HEK293 (cell line): ENCODE data around the gene SELENOF.
A peak's percentile ranks its signal among the peaks of the same experiment; 100 is the strongest.

ENCODE experiments used
- CTCF ChIA-PET: fragments of 350-600 bp; formaldehyde crosslinking; extraction: SDS; loops from one replicate; lab custom pipeline; 2021; ENCODE audit warnings: antibody characterized with exemption; lab: Yijun Ruan, JAX
- POLR2A ChIA-PET: fragments of 300-600 bp; formaldehyde crosslinking; extraction: SDS; loops from one replicate; lab custom pipeline; 2020; ENCODE audit warnings: antibody characterized with exemption, inconsistent platforms; lab: Yijun Ruan, JAX
- H3K27ac ChIP-seq: fragments of 200-500 bp; sonication (Bioruptor generic); 2 replicates; pipeline ENCODE4 v1.5.1; 2014; ENCODE audit warnings: low read depth, low read length, control low read depth, inconsistent platforms; ENCODE audit errors: extremely low read depth
- H3K36me3 ChIP-seq, 2 experiments: fragments of 200-500 bp in 1 of 2; sonication (Bioruptor generic) in 1 of 2; 1 replicate in 1 of 2; 2 replicates in 1 of 2; pipeline ENCODE4 v1.5.1; 2014 to 2017; ENCODE audit warnings: inconsistent platforms in 2 of 2, low read length in 2 of 2; ENCODE audit not compliant: control insufficient read depth in 2 of 2, insufficient read depth in 1 of 2
- H3K4me1 ChIP-seq: fragments of 200-500 bp; sonication (Bioruptor generic); 2 replicates; pipeline ENCODE4 v1.5.1; 2014; ENCODE audit warnings: mild to moderate bottlenecking, low read length, inconsistent platforms; ENCODE audit not compliant: control insufficient read depth, insufficient read depth
- H3K4me3 ChIP-seq: 2 replicates; pipeline ENCODE4 v1.5.1; 2011; ENCODE audit warnings: low read depth, mild to moderate bottlenecking, control low read depth, low read length, moderate library complexity
- H3K9me3 ChIP-seq: fragments of 200-500 bp; sonication (Bioruptor generic); 2 replicates; pipeline ENCODE4 v1.5.1; 2014; ENCODE audit warnings: low read depth, low read length, inconsistent platforms; ENCODE audit not compliant: control insufficient read depth, insufficient read depth
- BCL11B ChIP-seq: fragments of 450-650 bp; formaldehyde crosslinking; IDR thresholded peaks from 2 replicates; pipeline ENCODE4 v1.5.1; 2016; ENCODE audit warnings: low read depth, missing biosample characterization, missing genetic modification characterization
- HOXD13 ChIP-seq: sonication (generic); formaldehyde crosslinking; IDR thresholded peaks from 2 replicates; pipeline ENCODE4 v1.8.0; 2022; ENCODE audit warnings: missing genetic modification reagents, borderline replicate concordance
- KLF10 ChIP-seq: fragments of 450-650 bp; IDR thresholded peaks from 2 replicates; pipeline ENCODE4 v1.5.1; 2018; ENCODE audit warnings: missing biosample characterization, mild to moderate bottlenecking, missing genetic modification characterization
- KLF9 ChIP-seq: fragments of 450-650 bp; formaldehyde crosslinking; IDR thresholded peaks from 2 replicates; pipeline ENCODE4 v1.5.1; 2016; ENCODE audit warnings: missing biosample characterization, missing genetic modification characterization, low read depth
- RBAK ChIP-seq: fragments of 450-650 bp; formaldehyde crosslinking; IDR thresholded peaks from 2 replicates; pipeline ENCODE4 v1.5.1; 2016; ENCODE audit warnings: missing biosample characterization, missing genetic modification characterization
- SCRT2 ChIP-seq: fragments of 450-650 bp; formaldehyde crosslinking; IDR thresholded peaks from 2 replicates; pipeline ENCODE4 v1.5.1; 2016; ENCODE audit warnings: missing biosample characterization, missing genetic modification characterization
- ZBTB48 ChIP-seq: fragments of 450-650 bp; formaldehyde crosslinking; IDR thresholded peaks from 2 replicates; pipeline ENCODE4 v1.5.1; 2016; ENCODE audit warnings: missing biosample characterization, missing genetic modification characterization
- ZNF138 ChIP-seq: fragments of 450-650 bp; formaldehyde crosslinking; IDR thresholded peaks from 2 replicates; pipeline ENCODE4 v1.5.1; 2016; ENCODE audit warnings: missing biosample characterization, missing genetic modification characterization, borderline replicate concordance
- ZNF146 ChIP-seq: fragments of 450-650 bp; formaldehyde crosslinking; IDR thresholded peaks from 2 replicates; pipeline ENCODE4 v1.5.1; 2016; ENCODE audit warnings: missing biosample characterization, missing genetic modification characterization
- ZNF174 ChIP-seq: fragments of 450-650 bp; formaldehyde crosslinking; IDR thresholded peaks from 2 replicates; pipeline ENCODE4 v1.5.0; 2017; ENCODE audit warnings: missing biosample characterization, mild to moderate bottlenecking, missing genetic modification characterization
- ZNF2 ChIP-seq: fragments of 450-650 bp; formaldehyde crosslinking; IDR thresholded peaks from 2 replicates; pipeline ENCODE4 v1.5.1; 2016; ENCODE audit warnings: missing biosample characterization, missing genetic modification characterization
- ZNF23 ChIP-seq: fragments of 450-650 bp; formaldehyde crosslinking; IDR thresholded peaks from 2 replicates; pipeline ENCODE4 v1.5.1; 2016; ENCODE audit warnings: missing biosample characterization, missing genetic modification characterization, borderline replicate concordance
- ZNF239 ChIP-seq: fragments of 450-650 bp; formaldehyde crosslinking; IDR thresholded peaks from 2 replicates; pipeline ENCODE4 v1.5.1; 2016; ENCODE audit warnings: missing biosample characterization, missing genetic modification characterization
- ZNF266 ChIP-seq: fragments of 450-650 bp; formaldehyde crosslinking; IDR thresholded peaks from 2 replicates; pipeline ENCODE4 v1.5.1; 2016; ENCODE audit warnings: missing biosample characterization, missing genetic modification characterization, low read depth
- ZNF311 ChIP-seq: fragments of 450-650 bp; formaldehyde crosslinking; IDR thresholded peaks from 2 replicates; pipeline ENCODE4 v1.5.1; 2017; ENCODE audit warnings: missing biosample characterization, missing genetic modification characterization, borderline replicate concordance
- ZNF391 ChIP-seq: fragments of 450-650 bp; formaldehyde crosslinking; IDR thresholded peaks from 2 replicates; pipeline ENCODE4 v1.5.1; 2016; ENCODE audit warnings: low read depth, missing biosample characterization, missing genetic modification characterization, borderline replicate concordance
- ZNF394 ChIP-seq: fragments of 450-650 bp; formaldehyde crosslinking; IDR thresholded peaks from 2 replicates; pipeline ENCODE4 v1.5.1; 2016; ENCODE audit warnings: missing biosample characterization, missing genetic modification characterization, mild to moderate bottlenecking, moderate library complexity, borderline replicate concordance
- ZNF404 ChIP-seq: fragments of 450-650 bp; formaldehyde crosslinking; IDR thresholded peaks from 2 replicates; pipeline ENCODE4 v1.5.1; 2017; ENCODE audit warnings: missing biosample characterization, missing genetic modification characterization
- ZNF514 ChIP-seq: fragments of 450-650 bp; formaldehyde crosslinking; IDR thresholded peaks from 2 replicates; pipeline ENCODE4 v1.5.1; 2016; ENCODE audit warnings: missing biosample characterization, missing genetic modification characterization
- ZNF549 ChIP-seq: fragments of 450-650 bp; IDR thresholded peaks from 2 replicates; pipeline ENCODE4 v1.5.1; 2018; ENCODE audit warnings: missing biosample characterization, missing genetic modification characterization, mild to moderate bottlenecking, inconsistent platforms, moderate library complexity
- ZNF561 ChIP-seq: fragments of 450-650 bp; IDR thresholded peaks from 2 replicates; pipeline ENCODE4 v1.5.1; 2018; ENCODE audit warnings: missing biosample characterization, missing genetic modification characterization, borderline replicate concordance
- ZNF596 ChIP-seq: fragments of 450-650 bp; IDR thresholded peaks from 2 replicates; pipeline ENCODE4 v1.5.0; 2018; ENCODE audit warnings: missing biosample characterization, mild to moderate bottlenecking, missing genetic modification characterization, moderate library complexity
- ZNF623 ChIP-seq: fragments of 450-650 bp; formaldehyde crosslinking; IDR thresholded peaks from 2 replicates; pipeline ENCODE4 v1.5.1; 2016; ENCODE audit warnings: missing biosample characterization, missing genetic modification characterization
- ZNF639 ChIP-seq: fragments of 450-650 bp; formaldehyde crosslinking; IDR thresholded peaks from 2 replicates; pipeline ENCODE4 v1.5.1; 2016; ENCODE audit warnings: missing biosample characterization, missing genetic modification characterization
- ZNF664 ChIP-seq: fragments of 450-650 bp; formaldehyde crosslinking; IDR thresholded peaks from 2 replicates; pipeline ENCODE4 v1.5.1; 2016; ENCODE audit warnings: missing biosample characterization, missing genetic modification characterization
- ZNF747 ChIP-seq: fragments of 450-650 bp; formaldehyde crosslinking; IDR thresholded peaks from 2 replicates; pipeline ENCODE4 v1.5.1; 2016; ENCODE audit warnings: missing biosample characterization, missing genetic modification characterization
- ZNF777 ChIP-seq: fragments of 450-650 bp; formaldehyde crosslinking; IDR thresholded peaks from 2 replicates; pipeline ENCODE4 v1.5.1; 2017; ENCODE audit warnings: missing biosample characterization, missing genetic modification characterization, borderline replicate concordance
- ZNF837 ChIP-seq: fragments of 450-650 bp; formaldehyde crosslinking; IDR thresholded peaks from 2 replicates; pipeline ENCODE4 v1.5.1; 2016; ENCODE audit warnings: missing biosample characterization, missing genetic modification characterization
- TF ChIP-seq, protein P1 (sequence below): fragments of 450-650 bp; formaldehyde crosslinking; IDR thresholded peaks from 2 replicates; pipeline ENCODE4 v1.5.1; 2017; ENCODE audit warnings: missing biosample characterization, missing genetic modification characterization
- TF ChIP-seq, protein P2 (sequence below): fragments of 450-650 bp; formaldehyde crosslinking; IDR thresholded peaks from 2 replicates; pipeline ENCODE4 v1.5.1; 2016; ENCODE audit warnings: missing biosample characterization, missing genetic modification characterization, borderline replicate concordance
- TF ChIP-seq, protein P3 (sequence below): fragments of 450-650 bp; formaldehyde crosslinking; IDR thresholded peaks from 2 replicates; pipeline ENCODE4 v1.5.1; 2016; ENCODE audit warnings: missing biosample characterization, missing genetic modification characterization

SELENOF gene

DNA sequence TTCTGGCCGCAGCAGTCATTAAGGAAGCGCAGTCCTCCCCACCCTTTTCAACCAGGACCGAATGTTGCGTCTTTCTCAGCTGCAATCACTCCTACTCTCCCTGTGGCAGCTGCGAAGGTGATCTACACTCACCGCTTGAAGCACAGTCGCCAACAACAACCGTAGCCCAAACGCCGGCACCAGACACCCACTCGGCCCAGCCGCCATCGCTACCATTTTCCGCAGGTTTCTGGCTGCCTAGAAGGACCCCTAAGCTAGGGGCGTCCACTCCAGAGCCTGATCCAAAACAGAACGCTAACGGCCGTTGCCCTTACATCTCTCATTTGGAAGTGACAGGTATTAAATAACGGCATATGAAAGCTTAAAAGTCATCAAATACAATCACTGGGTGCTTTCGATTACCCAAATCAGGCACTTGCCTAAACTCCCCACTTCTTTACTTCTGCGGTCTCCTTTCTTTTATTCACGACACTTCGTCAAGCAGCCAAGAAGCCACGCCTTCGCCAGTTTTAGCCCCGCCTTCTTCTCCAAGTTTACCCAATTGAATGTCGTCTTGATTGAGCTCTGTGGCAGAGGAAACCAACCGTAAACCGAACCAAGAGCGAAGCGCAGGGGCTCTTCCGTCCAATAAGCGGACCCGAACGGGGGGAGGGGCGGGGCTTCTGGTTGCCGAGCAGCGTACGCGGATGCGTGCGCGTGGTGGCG, at the start of gene SELENOF:
Gene SELENOF, minus strand, starts transcription at position 231 of the 705 bp plus-strand sequence. Its CDS starts 15 bp downstream, at position 216.
- Histone ChIP-seq H3K4me1 (no peaks in the 10 kb centered on the region; the same call in 1 of the 2 replicates), H3K4me3 (peak within 1 kb of the TSS; percentile 94), H3K27ac (peak within 1 kb of the TSS; percentile 76), H3K9me3 (no peaks in the 10 kb centered on the region), H3K36me3 (peaks cover 0 to 19% of the 10 kb centered on the region in 2 experiments; a peak in 1 of 3 replicates)
- CTCF ChIA-PET, result interaction anchor here (0.7 to 1.3 kb wide), 3 partner anchors 29 to 172 kb away, joined by 3 to 6 read pairs (median 3); no protein-coding TSS in a partner anchor
- POLR2A ChIA-PET, result interaction anchor here (0.6 to 2.7 kb wide), 16 partner anchors 10 to 1166 kb away, joined by 3 to 12 read pairs (median 3); no protein-coding TSS in a partner anchor
- TF ChIP-seq ZNF23 (tag by site-specific recombination), result no peak
- TF ChIP-seq ZNF514 (tag by site-specific recombination), result no peak
- no peak for TF ChIP-seq ZNF777
- no peak for TF ChIP-seq ZNF623
- TF ChIP-seq ZNF146 (tag by site-specific recombination), result no peak
- 0 out of 2 replicates have a peak, but pooled peaks have one; percentile 8 for TF ChIP-seq KLF9 (tag by site-specific recombination)
- peak; percentile 62 for TF ChIP-seq ZNF639 (tag by site-specific recombination)
- no peak for TF ChIP-seq ZBTB48
- no peak for TF ChIP-seq ZNF837
- TF ChIP-seq ZNF747 (tag by site-specific recombination), result no peak
- TF ChIP-seq ZNF596 (tag by site-specific recombination), result no peak
- no peak for TF ChIP-seq BCL11B (tag by site-specific recombination)
- no peak for TF ChIP-seq ZNF311 (tag by site-specific recombination)
- TF ChIP-seq ZNF561, result 0 out of 2 replicates have a peak, but pooled peaks have one; percentile 21
- no peak for TF ChIP-seq ZNF404 (tag by site-specific recombination)
- TF ChIP-seq, protein P1, sequence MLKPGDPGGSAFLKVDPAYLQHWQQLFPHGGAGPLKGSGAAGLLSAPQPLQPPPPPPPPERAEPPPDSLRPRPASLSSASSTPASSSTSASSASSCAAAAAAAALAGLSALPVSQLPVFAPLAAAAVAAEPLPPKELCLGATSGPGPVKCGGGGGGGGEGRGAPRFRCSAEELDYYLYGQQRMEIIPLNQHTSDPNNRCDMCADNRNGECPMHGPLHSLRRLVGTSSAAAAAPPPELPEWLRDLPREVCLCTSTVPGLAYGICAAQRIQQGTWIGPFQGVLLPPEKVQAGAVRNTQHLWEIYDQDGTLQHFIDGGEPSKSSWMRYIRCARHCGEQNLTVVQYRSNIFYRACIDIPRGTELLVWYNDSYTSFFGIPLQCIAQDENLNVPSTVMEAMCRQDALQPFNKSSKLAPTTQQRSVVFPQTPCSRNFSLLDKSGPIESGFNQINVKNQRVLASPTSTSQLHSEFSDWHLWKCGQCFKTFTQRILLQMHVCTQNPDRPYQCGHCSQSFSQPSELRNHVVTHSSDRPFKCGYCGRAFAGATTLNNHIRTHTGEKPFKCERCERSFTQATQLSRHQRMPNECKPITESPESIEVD (tag by site-specific recombination), result no peak
- TF ChIP-seq, protein P2, sequence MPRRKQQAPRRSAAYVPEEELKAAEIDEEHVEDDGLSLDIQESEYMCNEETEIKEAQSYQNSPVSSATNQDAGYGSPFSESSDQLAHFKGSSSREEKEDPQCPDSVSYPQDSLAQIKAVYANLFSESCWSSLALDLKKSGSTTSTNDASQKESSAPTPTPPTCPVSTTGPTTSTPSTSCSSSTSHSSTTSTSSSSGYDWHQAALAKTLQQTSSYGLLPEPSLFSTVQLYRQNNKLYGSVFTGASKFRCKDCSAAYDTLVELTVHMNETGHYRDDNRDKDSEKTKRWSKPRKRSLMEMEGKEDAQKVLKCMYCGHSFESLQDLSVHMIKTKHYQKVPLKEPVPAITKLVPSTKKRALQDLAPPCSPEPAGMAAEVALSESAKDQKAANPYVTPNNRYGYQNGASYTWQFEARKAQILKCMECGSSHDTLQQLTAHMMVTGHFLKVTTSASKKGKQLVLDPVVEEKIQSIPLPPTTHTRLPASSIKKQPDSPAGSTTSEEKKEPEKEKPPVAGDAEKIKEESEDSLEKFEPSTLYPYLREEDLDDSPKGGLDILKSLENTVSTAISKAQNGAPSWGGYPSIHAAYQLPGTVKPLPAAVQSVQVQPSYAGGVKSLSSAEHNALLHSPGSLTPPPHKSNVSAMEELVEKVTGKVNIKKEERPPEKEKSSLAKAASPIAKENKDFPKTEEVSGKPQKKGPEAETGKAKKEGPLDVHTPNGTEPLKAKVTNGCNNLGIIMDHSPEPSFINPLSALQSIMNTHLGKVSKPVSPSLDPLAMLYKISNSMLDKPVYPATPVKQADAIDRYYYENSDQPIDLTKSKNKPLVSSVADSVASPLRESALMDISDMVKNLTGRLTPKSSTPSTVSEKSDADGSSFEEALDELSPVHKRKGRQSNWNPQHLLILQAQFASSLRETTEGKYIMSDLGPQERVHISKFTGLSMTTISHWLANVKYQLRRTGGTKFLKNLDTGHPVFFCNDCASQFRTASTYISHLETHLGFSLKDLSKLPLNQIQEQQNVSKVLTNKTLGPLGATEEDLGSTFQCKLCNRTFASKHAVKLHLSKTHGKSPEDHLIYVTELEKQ (tag by site-specific recombination), result peak; percentile 36; the same call in 1 of the 2 replicates
- TF ChIP-seq KLF10, result peak; percentile 53
- TF ChIP-seq ZNF174 (tag by site-specific recombination), result no peak
- no peak for TF ChIP-seq RBAK (tag by site-specific recombination)
- no peak; the same call in 1 of the 2 replicates for TF ChIP-seq SCRT2 (tag by site-specific recombination)
- TF ChIP-seq ZNF664, result no peak
- peak; percentile 80; the same call in 1 of the 2 replicates for TF ChIP-seq ZNF2 (tag by site-specific recombination)
- TF ChIP-seq ZNF138 (tag by site-specific recombination), result no peak
- TF ChIP-seq, protein P3, sequence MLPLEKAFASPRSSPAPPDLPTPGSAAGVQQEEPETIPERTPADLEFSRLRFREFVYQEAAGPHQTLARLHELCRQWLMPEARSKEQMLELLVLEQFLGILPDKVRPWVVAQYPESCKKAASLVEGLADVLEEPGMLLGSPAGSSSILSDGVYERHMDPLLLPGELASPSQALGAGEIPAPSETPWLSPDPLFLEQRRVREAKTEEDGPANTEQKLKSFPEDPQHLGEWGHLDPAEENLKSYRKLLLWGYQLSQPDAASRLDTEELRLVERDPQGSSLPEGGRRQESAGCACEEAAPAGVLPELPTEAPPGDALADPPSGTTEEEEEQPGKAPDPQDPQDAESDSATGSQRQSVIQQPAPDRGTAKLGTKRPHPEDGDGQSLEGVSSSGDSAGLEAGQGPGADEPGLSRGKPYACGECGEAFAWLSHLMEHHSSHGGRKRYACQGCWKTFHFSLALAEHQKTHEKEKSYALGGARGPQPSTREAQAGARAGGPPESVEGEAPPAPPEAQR (tag by site-specific recombination), result no peak
- peak; percentile 79 for TF ChIP-seq ZNF391 (tag by site-specific recombination)
- 0 out of 2 replicates have a peak, but pooled peaks have one; percentile 3 for TF ChIP-seq HOXD13 (CRISPR knock-in tag)
- TF ChIP-seq ZNF266 (tag by site-specific recombination), result no peak
- TF ChIP-seq ZNF549 (tag by site-specific recombination), result no peak
- no peak for TF ChIP-seq ZNF239 (tag by site-specific recombination)
- peak; percentile 43; the same call in 1 of the 2 replicates for TF ChIP-seq ZNF394 (tag by site-specific recombination)
